ACC112 (cell line): ENCODE data around the gene SUV39H1.
"Not testable (repeated sequence)": the region's sequence is repeated elsewhere in the genome, so short reads cannot be mapped to it uniquely, and the experiment has no call there.

Source experiments
- H2AFZ ChIP-seq: fragments of 200-600 bp; sonication (generic); one replicate; pipeline ENCODE4 v1.6.0; 2017; ENCODE audit warnings: antibody characterized with exemption, low read length; ENCODE audit not compliant: unreplicated experiment
- H3K27ac ChIP-seq: fragments of 200-600 bp; sonication (generic); 2 replicates; pipeline ENCODE4 v1.5.1; 2014; ENCODE audit warnings: low read depth, mild to moderate bottlenecking, antibody characterized with exemption, low read length, moderate library complexity
- H3K27me3 ChIP-seq: fragments of 200-600 bp; sonication (generic); 2 replicates; pipeline ENCODE4 v1.6.1; 2014; ENCODE audit warnings: mild to moderate bottlenecking, antibody characterized with exemption, low read length, moderate library complexity, mixed read lengths; ENCODE audit not compliant: insufficient read depth
- H3K36me3 ChIP-seq: fragments of 200-600 bp; sonication (generic); 2 replicates; pipeline ENCODE4 v1.6.1; 2016; ENCODE audit warnings: mild to moderate bottlenecking, antibody characterized with exemption, low read length, moderate library complexity, mixed read lengths; ENCODE audit not compliant: insufficient read depth
- H3K4me1 ChIP-seq: fragments of 200-600 bp; sonication (generic); one replicate; pipeline ENCODE4 v1.6.1; 2016; ENCODE audit warnings: low read length, mixed read lengths; ENCODE audit not compliant: insufficient read depth, unreplicated experiment, control insufficient read depth
- H3K4me3 ChIP-seq: fragments of 200-600 bp; sonication (generic); 2 replicates; pipeline ENCODE4 v1.5.1; 2014; ENCODE audit warnings: mild to moderate bottlenecking, low read depth, low read length
- H3K79me2 ChIP-seq: fragments of 200-600 bp; sonication (generic); one replicate; pipeline ENCODE4 v1.6.0; 2016; ENCODE audit warnings: low read length; ENCODE audit not compliant: control insufficient read depth, unreplicated experiment, insufficient read depth

SUV39H1 gene, protein sequence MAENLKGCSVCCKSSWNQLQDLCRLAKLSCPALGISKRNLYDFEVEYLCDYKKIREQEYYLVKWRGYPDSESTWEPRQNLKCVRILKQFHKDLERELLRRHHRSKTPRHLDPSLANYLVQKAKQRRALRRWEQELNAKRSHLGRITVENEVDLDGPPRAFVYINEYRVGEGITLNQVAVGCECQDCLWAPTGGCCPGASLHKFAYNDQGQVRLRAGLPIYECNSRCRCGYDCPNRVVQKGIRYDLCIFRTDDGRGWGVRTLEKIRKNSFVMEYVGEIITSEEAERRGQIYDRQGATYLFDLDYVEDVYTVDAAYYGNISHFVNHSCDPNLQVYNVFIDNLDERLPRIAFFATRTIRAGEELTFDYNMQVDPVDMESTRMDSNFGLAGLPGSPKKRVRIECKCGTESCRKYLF

DNA sequence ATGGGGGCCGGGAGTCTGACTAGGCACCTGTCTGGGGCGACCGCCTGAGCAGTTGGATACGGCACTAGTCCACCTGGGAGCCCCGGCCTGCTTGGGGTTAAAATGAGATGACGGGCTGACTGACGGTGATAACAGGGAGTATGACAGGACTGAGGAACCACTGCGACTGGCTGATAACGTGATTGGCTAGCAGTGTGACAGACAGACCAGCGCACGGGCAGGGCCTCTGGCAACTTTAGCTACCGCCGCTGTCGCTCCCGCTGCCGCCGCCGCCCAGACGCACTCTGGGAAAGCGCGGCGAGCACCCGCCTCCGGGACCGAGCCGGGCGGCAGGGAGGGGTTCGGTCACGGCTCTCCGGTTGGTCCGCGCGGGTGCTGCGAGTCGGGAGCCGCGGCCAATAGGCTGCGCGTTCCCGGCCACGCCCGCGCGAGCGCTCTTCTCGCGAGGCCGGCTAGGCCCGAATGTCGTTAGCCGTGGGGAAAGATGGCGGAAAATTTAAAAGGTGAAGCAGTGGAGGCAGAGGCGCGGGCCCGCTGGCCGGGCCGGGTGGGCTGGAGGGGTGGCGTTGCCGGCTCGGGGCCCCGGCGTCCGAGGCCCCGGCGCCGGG lies at the start of gene SUV39H1:
Gene SUV39H1, plus strand, starts transcription at position 434 of the 608 bp plus-strand sequence. Its CDS starts 51 bp downstream, at position 485.
- peaks cover 21% of the 10 kb centered on the region for H3K79me2 ChIP-seq
- peak within 1 kb of the TSS; percentile 79 for H3K27ac ChIP-seq
- H3K27me3 ChIP-seq = no peaks in the 10 kb centered on the region
- no peaks in the 10 kb centered on the region for H3K36me3 ChIP-seq
- peaks cover 21% of the 10 kb centered on the region for H3K4me1 ChIP-seq
- H3K4me3 ChIP-seq = peak within 1 kb of the TSS; percentile 88
- H2AFZ ChIP-seq = peak within 1 kb of the TSS; percentile 69

DNA sequence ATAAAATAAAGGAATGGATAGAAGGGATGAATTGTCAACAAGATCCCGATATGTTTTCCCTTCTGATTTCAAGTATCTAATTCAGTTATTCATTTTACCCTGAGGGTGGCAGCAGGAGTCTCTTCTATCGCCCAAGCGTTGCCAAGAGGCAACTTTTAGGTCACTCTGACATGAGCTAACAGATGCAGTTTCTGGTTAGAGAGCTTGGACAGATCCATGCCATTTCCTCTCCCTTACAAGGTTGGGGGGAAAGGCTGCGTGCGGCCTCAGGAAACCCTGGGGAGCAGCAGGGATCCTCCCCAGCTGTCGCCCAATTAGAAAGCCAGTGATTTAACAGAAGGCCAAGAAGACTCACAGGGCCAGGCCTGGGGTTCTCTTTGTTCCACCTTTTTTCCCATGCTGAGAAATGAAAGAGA lies 48.2 kb upstream of the SUV39H1 start:
- Histone ChIP-seq H3K4me1 (peaks cover 5% of the 10 kb centered on the region), H3K79me2 (no peaks in the 10 kb centered on the region), H2AFZ (no peak overlapping the region), H3K27me3 (no peaks in the 10 kb centered on the region), H3K4me3 (no peak overlapping the region), H3K27ac (no peak overlapping the region), H3K36me3 (no peaks in the 10 kb centered on the region)

DNA sequence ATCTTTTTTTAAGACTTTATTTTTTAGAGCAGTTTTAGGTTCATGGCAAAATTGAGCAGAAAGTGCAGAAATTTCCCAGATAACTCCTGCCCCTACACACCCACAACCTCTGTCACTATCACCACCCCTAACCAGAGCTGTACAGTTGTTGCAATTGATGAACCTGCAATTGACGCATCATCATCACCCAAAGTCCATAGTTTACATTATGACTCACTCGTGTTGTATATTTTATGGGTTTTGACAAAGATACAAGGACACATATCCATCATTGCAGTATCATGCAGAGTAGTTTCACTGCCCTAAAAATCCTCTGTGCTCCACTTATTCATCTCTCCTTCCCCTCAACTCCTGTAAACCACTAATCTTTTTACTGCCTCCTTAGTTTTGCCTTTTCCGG lies 47.4 kb upstream of the SUV39H1 start:
- Histone ChIP-seq H3K79me2 (no peaks in the 10 kb centered on the region), H3K4me3 (no peak overlapping the region), H3K27me3 (no peaks in the 10 kb centered on the region), H3K4me1 (peaks cover 5% of the 10 kb centered on the region), H3K36me3 (no peaks in the 10 kb centered on the region), H2AFZ (no peak overlapping the region), H3K27ac (no peak overlapping the region)

DNA sequence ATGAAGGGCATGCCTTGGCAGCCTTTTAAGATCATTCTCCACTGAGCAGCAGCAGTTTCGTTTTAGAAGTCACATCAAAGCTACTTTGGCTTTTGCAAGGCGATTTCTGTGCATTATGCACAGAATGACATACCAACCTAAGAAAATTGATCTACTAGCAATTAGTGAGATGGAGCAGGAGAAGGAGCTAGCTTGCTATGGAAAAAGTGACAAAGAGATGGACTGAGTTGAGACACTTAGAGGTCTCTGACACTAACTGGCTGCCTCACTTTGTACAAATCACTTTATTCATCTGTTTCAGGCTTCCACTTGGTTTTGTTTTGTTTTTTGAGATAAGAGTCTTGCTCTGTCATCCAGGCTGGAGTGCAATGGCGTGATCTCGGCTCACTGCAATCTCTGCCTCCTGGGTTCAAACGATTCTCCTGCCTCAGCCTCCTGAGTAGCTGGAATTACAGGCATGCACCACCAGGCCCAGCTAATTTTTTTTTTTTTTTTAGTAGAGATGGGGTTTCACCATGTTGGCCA lies 44.4 kb upstream of the SUV39H1 start:
- not testable (repeated sequence) for H3K4me1 ChIP-seq, H3K27me3 ChIP-seq

DNA sequence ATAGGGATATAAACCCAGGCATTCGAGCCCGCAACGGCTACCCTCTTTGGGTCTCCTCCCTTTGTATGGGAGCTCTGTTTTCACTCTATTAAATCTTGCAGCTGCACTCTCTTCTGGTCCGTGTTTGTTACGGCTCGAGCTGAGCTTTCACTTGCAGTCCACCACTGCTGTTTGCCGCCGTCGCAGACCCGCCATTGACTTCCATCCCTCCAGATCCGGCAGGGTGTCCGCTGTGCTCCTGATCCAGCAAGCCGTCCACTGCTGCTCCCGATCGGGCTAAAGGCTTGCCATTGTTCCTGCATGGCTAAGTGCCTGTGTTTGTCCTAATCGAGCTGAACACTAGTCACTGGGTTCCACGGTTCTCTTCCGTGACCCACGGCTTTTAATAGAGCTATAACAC lies 41.8 kb upstream of the SUV39H1 start:
- H3K79me2 ChIP-seq, H2AFZ ChIP-seq, H3K4me1 ChIP-seq, H3K4me3 ChIP-seq, H3K36me3 ChIP-seq, H3K27ac ChIP-seq, H3K27me3 ChIP-seq: not testable (repeated sequence)

More for the DNA sequence above, 44.4 kb upstream of the SUV39H1 start:
- not testable (repeated sequence) for H3K79me2 ChIP-seq, H3K27ac ChIP-seq, H3K4me3 ChIP-seq, H2AFZ ChIP-seq, H3K36me3 ChIP-seq

DNA sequence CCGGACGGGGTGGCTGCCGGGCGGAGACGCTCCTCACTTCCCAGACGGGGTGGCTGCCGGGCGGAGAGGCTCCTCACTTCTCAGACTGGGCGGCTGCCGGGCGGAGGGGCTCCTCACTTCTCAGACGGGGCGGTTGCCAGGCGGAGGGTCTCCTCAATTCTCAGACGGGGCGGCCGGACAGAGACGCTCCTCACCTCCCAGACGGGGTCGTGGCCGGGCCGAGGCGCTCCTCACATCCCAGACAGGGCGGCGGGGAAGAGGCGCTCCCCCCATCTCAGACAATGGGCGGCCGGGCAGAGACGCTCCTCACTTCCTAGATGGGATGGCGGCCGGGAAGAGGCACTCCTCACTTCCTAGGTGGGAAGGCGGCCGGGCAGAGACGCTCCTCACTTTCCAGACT lies 36.8 kb upstream of the SUV39H1 start:
- not testable (repeated sequence) for H3K36me3 ChIP-seq, H3K79me2 ChIP-seq, H3K27ac ChIP-seq

DNA sequence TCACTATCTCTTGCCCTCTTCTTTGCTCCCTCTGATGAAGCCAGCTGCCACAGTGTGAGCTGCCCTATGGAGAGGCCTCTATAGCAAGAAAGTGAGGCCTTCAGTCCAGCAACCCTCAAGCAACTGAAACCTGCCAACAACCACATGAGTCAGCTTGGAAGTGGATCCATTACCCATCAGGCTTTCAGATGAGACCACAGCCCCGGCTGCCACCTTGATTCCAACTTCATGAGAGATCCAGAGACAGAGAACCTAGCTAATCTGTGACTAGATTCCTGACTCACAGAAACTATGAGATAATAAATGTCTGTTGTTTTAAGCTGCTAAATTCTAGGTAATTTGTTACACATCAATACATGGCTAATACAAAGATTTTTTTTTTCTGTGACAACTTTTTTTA lies 33.3 kb upstream of the SUV39H1 start:
- Histone ChIP-seq H3K36me3 (no peaks in the 10 kb centered on the region), H3K27me3 (no peaks in the 10 kb centered on the region), H3K79me2 (no peaks in the 10 kb centered on the region), H3K27ac (no peak overlapping the region), H3K4me1 (peaks cover 3% of the 10 kb centered on the region), H2AFZ (no peak overlapping the region), H3K4me3 (no peak overlapping the region)

More for the DNA sequence above, 36.8 kb upstream of the SUV39H1 start:
- not testable (repeated sequence) for H3K27me3 ChIP-seq, H2AFZ ChIP-seq, H3K4me1 ChIP-seq, H3K4me3 ChIP-seq

DNA sequence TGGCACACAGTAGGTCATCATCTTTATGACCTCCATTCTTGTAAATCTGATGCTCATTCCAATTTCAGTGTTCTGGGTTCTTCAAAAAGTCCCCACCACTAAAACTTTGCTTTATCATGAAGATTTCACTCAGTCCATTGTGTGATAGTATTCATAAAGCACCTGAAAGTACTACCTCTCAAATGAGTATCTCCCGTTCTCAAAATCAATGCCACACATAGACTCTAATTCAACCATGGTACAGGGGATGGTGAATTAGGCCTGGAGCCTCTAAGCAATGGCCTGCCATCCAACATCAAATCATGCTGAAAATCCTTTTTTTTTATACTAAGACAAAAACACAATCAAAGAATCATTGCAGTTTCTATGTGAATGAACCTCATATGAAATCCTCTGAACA lies 32.4 kb upstream of the SUV39H1 start:
- no peak overlapping the region for H3K4me3 ChIP-seq
- H3K4me1 ChIP-seq = peaks cover 3% of the 10 kb centered on the region
- no peak overlapping the region for H2AFZ ChIP-seq
- no peaks in the 10 kb centered on the region for H3K36me3 ChIP-seq
- H3K27ac ChIP-seq = no peak overlapping the region
- no peaks in the 10 kb centered on the region for H3K27me3 ChIP-seq
- no peaks in the 10 kb centered on the region for H3K79me2 ChIP-seq

DNA sequence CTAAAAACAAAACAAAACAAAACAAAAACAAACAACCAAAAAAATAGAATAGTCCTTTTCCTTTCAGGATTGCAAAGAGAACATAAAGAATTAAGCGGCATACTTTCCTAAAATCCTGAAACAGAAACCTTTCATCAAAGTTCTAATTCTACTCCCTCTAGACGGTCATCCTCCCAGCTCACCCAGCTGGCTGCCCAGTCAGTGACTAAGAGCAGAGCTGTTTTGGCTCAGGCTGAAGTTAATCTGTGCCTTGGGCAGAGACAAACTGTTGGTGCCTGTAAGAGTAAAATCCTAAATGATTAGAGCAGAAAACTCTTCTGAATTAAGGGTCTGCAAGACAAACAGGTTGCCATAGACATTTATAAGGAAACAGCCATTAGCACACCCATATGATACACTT lies 30.5 kb upstream of the SUV39H1 start:
- H3K36me3 ChIP-seq = no peaks in the 10 kb centered on the region
- H3K79me2 ChIP-seq = no peaks in the 10 kb centered on the region
- no peak overlapping the region for H2AFZ ChIP-seq
- peaks cover 3% of the 10 kb centered on the region for H3K4me1 ChIP-seq
- H3K27ac ChIP-seq = no peak overlapping the region
- no peaks in the 10 kb centered on the region for H3K27me3 ChIP-seq
- H3K4me3 ChIP-seq = no peak overlapping the region

DNA sequence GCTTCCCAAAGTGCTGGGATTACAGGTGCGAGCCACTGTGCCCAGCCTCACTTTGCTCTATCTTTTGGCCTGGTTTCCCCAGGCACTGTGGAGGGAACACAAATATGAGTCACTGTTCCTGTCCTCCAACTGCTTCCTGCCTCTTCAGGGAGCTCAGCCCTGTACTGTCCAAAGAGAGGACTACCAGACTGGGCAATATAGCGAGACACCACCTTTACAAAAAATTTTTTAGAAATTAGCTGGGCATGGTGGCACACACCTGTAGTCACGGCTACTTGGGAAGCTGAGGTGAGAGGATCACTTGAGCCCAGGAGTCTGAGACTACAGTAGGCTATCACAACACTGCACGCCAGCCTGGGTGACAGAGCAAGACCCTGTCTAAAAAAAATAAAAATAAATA lies 29.9 kb upstream of the SUV39H1 start:
- Histone ChIP-seq H3K27ac (no peak overlapping the region), H2AFZ (no peak overlapping the region), H3K79me2 (no peaks in the 10 kb centered on the region), H3K4me1 (peaks cover 3% of the 10 kb centered on the region), H3K4me3 (no peak overlapping the region), H3K27me3 (no peaks in the 10 kb centered on the region), H3K36me3 (no peaks in the 10 kb centered on the region)

DNA sequence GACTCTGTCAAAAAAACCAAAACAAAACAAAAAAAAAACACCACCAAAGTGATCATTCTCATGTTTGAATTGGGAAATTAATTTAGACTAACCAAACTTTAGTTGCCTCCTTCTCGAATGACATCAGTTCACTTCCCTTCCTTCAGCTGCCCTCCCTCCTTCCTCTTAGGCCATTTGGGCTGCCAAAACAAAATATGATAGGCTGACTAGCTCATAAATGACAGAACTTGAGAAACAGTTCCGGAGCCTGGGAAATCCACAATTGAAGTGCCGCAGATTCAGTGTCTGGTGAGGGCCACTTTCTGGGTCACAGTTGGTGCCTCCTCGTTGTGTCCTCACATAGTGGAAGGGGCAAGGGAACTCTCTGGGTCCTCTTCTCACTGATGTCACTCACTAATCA lies 29.0 kb upstream of the SUV39H1 start:
- Histone ChIP-seq H3K36me3 (no peaks in the 10 kb centered on the region), H2AFZ (no peak overlapping the region)

More for the DNA sequence above, 29.0 kb upstream of the SUV39H1 start:
- Histone ChIP-seq H3K27ac (no peak overlapping the region), H3K27me3 (no peaks in the 10 kb centered on the region), H3K4me1 (peaks cover 3% of the 10 kb centered on the region), H3K79me2 (no peaks in the 10 kb centered on the region), H3K4me3 (no peak overlapping the region)
